ENCODE data around the gene PNPLA8.
A peak's percentile ranks its signal among the peaks of the same experiment; 100 is the strongest.
"Not testable (repeated sequence)": the region's sequence is repeated elsewhere in the genome, so short reads cannot be mapped to it uniquely, and the experiment has no call there.

PNPLA8 gene

GRCh38 chr7:108529341-108529740, 3.4 kb upstream of the PNPLA8 start:
- no peak for DNase-seq

GRCh38 chr7:108528183-108528712, 2.3 kb upstream of the PNPLA8 start:
- no peak for DNase-seq

- DNase-seq, result no peak
These were observed 758 bp upstream of the PNPLA8 start for GRCh38 chr7:108526768-108527017.

GRCh38 chr7:108525327-108525984, 479 bp downstream of the PNPLA8 start:
- peak; percentile 74 for DNase-seq

GRCh38 chr7:108522780-108523179, 3.2 kb downstream of the PNPLA8 start:
- no peak for DNase-seq

GRCh38 chr7:108517951-108518350, 8.0 kb downstream of the PNPLA8 start:
- no peak for DNase-seq

GRCh38 chr7:108515630-108516029, 10.3 kb downstream of the PNPLA8 start:
- DNase-seq, result no peak

- DNase-seq, result no peak
These were observed 10.9 kb downstream of the PNPLA8 start for GRCh38 chr7:108515013-108515412.

GRCh38 chr7:108511939-108512338, 14.0 kb downstream of the PNPLA8 start:
- DNase-seq, result no peak

GRCh38 chr7:108504576-108504975, 21.4 kb downstream of the PNPLA8 start:
- not testable (repeated sequence) for DNase-seq

- DNase-seq, result no peak
These were observed 22.6 kb downstream of the PNPLA8 start for GRCh38 chr7:108503112-108504026.

GRCh38 chr7:108499566-108499965, 26.4 kb downstream of the PNPLA8 start:
- DNase-seq, result no peak

GRCh38 chr7:108498481-108498880, 27.5 kb downstream of the PNPLA8 start:
- no peak for DNase-seq

- peak; percentile 70 for DNase-seq
These were observed 28.7 kb downstream of the PNPLA8 start for GRCh38 chr7:108497082-108497725.

GRCh38 chr7:108492742-108493141, 33.2 kb downstream of the PNPLA8 start:
- no peak for DNase-seq

GRCh38 chr7:108488768-108489538, 37.0 kb downstream of the PNPLA8 start:
- DNase-seq, result no peak

- no peak for DNase-seq
These were observed 38.3 kb downstream of the PNPLA8 start for GRCh38 chr7:108487646-108488045.

GRCh38 chr7:108486291-108486966, 39.5 kb downstream of the PNPLA8 start:
- no peak for DNase-seq

- DNase-seq, result no peak
These were observed 41.8 kb downstream of the PNPLA8 start for GRCh38 chr7:108484137-108484536.

GRCh38 chr7:108480311-108480710, 45.6 kb downstream of the PNPLA8 start:
- DNase-seq, result no peak

- no peak for DNase-seq
These were observed 46.2 kb downstream of the PNPLA8 start for GRCh38 chr7:108479751-108480150.

- DNase-seq, result no peak
These were observed 46.8 kb downstream of the PNPLA8 start for GRCh38 chr7:108479118-108479517.

All from NCI-H1694 (cell line).